Embryonic facial prominence (tissue), 1 donor: ENCODE measurements around the gene GOLGA2.
A peak's percentile ranks its signal among the peaks of the same experiment; 100 is the strongest.

Experiments used
- DNase-seq: peaks from one replicate; pipeline ENCODE4 v3.0.0-alpha.2; 2016; ENCODE audit errors: extremely low spot score

GOLGA2 gene

GRCh38 chr9:128257907-128258306 is 17.9 kb downstream of the GOLGA2 start:
- no peak for DNase-seq

DNA sequence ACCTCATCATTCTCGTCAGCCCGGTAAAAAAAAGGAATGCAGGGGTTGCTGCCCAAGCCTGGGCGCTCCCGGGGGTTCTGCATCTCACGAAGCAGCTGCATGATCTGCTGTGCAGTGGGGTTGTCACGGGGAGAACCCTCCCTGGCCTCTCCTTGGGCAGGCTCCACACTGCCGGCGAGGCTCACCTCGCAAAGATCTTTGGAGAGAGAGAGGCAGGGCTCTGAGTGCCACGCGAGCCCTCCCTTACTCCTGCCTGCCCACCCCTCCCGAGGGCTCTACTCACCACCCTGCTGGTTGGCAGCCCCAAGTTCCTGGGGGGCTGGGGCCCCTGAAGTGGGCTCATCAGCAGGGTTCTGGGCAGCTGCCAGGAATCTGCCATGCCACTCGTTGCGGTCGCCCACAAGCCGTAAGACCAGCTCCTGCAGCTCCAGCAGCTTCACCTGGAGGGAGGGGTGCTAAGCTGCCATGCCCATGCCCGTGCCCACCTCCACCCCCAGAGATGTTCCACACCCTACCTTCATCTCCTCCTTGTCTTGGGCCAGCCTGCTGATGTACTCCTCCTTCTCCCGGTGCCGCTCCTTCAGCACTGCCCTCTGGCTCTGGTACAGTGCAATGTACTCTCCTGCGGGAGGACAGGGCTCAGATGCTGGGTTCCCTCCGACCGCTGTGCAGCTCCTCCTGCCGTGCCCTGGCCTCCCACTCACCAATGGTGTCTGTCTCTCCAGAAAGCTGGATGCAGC is 18.6 kb downstream of the GOLGA2 start:
- no peak for DNase-seq

DNA sequence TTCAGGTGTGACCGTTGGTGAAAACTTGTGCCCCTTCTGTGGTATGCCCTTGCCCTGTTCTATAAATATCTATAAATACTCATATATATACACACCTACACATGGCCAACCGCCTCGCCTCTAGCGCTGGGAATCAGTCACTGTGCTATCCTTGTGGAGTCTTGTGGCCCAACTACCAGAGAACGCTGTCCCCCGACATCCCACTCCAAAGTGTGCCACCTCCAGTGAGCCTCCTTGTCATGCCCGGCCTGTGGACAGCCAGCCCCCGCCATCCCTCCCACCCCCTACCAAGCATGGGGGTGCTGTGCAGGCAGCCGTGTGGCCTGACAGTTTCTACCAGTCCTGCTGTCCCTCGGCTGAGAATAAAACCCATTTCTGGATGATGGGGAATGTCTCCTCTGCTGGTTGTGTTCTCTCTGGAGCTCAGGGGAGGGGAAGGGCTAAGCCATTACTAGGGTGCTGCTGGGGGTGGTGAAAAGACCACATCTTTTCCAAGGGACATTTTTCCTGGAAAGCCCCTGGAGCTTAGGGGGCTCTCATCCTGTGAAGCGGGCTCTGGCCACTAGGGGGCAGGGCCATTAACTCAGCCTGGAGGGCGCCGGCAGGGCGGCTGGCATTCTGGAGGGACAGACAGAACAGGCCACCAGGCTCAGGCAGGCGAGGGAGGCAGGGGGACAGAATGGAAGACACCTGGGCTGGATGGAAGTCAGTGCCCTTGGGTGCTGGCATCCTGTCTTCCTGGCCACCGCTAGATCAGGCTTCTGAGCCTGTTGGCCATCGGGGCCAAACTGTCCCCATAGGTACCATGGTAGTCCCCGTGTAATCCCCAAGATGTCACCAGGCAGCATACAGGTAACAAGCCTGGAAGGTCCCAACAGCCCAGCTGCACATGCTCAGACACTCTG is 20.7 kb downstream of the GOLGA2 start:
- DNase-seq, result no peak

DNA sequence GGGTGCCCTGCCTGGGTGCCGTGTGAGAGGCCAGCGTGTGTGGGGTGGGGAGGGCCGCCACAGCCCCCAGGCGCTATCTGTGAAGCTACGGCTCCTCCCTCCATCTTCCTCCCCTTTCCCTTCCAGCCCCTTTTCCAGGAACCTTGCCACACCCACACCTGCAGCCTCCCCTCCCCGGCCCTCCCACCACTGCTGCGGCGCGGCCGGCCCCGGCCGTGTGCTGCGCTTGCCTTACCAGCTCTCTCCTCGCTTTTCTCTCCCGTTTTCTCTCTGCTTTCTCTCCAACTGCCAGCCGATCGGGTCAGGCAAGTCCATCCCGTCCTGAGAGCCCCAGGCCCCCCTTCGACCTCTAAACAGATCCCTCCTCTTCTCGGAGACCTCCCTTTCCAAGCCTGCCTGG is 21.4 kb downstream of the GOLGA2 start:
- DNase-seq, result no peak

DNA sequence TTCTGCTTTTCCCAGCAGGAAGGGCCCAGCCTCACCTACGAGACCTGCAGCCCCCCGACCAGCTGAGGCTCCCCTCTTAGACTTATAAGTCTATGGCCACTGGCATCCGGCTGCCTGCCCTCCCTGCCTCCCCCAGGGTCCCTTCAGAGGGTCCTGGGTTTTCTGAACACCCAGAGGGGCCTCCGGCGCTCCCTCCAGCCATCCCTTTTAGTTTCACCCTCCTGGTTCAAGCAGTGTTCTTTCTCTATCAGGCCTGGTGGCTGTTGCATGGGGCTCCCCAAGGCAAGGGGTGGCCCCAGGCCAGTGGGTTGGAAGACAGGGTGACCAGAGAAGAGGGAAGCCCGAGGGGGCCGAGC is 21.8 kb downstream of the GOLGA2 start:
- DNase-seq, result no peak

DNA sequence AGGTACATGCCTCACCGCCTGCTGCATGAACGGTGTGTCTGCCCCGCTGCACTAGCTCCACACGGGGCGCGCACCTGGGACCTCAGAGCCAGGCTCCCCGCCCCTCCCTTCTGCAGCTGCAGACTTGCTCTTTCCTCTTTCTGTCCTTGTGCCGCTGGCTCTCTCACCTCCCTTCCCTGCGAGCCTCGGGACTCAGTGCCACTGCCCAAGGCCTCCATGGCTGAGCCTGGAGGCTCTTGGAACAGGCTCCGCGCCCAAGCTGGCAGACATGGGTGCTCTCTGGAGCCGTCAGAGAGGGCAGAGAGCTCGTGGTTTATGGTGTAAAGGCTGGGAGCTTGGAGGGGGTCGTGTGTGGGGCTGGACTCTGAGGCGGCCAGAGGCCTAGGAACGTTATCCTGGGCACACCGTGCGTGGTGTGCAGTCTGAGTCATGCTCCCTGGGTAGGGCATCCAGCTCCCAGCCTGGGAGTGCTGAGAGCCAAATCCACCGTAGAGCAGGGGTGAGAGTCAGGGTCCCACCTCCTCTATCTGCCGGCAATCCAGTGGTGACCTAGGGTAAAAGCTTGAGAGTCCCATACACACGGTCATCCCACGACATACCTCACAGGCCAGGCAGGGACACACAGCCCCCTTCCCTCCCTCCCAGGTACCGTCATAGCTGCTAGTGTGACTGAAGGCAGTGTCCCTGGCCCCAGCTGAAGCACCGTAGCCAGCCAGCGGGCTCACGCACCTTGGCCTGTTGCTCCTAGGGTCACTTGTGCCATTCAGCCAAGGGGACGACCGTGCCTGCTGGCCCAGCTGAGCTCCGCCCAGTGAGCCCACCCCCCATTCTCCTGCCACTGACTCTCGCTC is 22.4 kb downstream of the GOLGA2 start:
- DNase-seq, result no peak

GRCh38 chr9:128252317-128253139 is 23.3 kb downstream of the GOLGA2 start:
- DNase-seq, result no peak

DNA sequence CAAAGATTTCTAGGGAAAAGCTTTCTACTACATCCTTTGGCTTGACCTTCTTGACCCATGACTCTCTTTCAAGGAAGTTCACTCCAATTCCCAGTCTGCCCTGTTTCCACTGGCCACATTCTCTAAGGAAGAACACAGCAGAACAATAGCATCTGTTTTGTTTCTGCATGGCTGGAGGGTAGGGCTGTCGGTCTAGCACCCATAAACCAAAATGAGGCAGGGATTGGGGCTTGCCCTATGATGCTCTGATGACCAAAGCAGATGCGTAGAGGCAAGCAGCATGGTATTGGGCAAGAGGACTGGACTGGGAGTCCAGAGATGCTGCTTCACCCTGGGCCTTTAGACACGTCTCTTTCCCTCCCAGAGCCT is 24.1 kb downstream of the GOLGA2 start:
- no peak for DNase-seq

DNA sequence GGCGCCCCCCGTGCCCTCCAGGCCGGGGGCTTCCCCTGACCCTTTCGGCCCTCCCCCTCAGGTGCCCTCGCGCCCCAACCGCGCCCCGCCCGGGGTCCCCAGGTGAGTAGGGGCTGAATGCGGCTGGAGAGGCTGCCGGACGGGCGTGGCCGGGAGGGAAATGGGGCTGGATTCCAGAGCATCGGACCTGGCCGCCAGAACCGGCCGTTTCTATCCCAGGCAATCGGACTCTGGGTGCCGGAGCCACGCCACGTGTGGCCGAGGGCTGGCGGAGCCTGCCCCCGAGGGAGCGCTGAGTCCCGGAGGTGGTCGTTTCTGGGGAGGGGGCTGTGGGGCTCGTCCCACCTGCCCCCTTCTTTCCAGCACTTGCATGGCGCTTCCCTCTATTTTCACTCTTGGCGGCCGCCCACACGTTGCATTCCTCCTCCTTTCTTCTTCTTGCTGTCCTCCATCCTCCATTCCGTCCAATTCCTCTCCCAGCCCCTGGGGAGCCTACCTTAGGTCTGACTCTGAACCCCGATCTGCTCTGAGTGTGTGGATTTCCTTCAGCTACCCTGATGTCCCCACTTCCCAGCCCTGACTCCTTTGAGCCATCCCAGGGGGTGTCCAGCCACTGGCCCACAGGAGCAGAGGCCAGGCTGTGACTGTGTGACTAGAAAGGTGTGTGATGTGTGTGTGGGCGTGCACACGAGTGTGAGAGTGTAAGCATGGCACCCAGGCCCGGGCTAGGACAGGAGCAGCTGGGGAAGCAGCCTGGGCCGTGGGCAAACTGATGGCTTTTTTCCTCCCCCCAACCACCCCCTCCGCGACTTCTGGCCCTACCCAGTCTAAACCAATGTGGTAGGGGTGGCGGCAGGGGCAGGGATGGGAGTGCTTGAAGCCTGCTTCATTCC is 24.7 kb downstream of the GOLGA2 start:
- no peak for DNase-seq

DNA sequence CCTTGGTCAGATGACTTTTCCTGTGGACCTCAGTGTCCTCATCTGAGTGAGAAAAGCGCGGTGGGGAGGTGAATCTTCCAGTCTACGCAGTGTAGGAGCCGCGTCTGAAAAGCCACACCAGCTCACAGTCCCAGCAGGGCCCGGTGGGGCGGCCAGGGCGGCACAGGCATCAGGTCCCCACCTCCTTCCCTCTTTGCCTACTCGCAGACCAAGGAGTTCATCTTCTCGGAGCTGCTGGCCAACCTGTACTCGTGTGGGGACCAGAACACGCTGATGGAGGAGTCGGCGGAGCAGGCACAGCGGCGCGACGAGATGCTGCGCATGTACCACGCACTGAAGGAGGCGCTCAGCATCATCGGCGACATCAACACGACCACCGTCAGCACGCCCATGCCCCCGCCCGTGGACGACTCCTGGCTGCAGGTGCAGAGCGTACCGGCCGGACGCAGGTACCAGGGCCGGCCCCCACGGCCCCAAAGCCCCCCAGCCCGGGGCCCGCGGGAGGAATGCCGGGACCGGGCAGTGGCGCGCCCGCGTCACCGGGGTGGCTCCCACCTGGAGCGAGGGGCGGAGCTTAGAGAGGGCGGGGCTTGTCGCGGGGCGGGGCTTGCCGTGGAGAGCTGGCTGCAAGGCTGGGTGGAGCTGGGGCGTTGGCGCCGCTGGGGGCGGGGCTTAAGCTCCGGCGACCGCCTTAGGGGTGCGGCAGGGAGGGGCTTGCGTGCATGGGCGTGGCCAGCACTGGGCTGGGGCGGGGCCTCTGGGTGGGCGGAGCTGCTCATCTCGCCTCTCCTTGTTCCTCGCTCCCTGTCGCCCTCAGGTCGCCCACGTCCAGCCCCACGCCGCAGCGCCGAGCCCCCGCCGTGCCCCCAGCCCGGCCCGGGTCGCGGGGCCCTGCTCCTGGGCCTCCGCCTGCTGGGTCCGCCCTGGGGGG is 25.6 kb downstream of the GOLGA2 start:
- peak; percentile 31 for DNase-seq

- no peak for DNase-seq
These were observed 26.3 kb downstream of the GOLGA2 start for GRCh38 chr9:128249558-128249907.

DNA sequence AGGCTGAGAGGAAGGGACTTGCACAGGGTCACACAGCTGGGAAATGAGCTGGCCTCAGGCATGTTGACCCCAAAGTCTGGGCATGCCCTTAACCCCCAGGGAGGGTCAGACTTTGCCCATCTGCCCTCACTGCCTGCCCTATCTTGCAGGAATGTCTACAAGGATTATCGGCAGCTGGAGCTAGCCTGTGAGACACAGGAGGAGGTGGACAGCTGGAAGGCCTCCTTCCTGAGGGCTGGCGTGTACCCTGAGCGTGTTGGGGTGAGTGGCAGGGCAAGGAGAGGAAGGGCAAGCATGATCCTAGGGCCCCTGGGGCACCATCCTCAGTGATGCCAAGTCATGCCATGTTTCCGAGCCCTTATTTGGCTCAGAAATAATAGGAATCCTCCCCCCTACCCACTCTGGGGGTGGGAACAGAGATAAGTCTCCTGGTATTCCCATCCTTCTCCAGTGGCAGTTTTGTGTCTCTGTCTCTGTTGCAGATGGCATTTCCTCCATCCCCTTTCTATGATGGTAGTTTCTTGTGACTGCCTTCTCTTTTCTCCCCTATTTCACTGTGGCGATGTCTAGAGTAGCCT is 28.5 kb downstream of the GOLGA2 start:
- DNase-seq, result no peak

GRCh38 chr9:128246471-128246870 is 29.3 kb downstream of the GOLGA2 start:
- DNase-seq, result no peak

- DNase-seq, result peak; percentile 77
These were observed 30.2 kb downstream of the GOLGA2 start for GRCh38 chr9:128245421-128246151.

DNA sequence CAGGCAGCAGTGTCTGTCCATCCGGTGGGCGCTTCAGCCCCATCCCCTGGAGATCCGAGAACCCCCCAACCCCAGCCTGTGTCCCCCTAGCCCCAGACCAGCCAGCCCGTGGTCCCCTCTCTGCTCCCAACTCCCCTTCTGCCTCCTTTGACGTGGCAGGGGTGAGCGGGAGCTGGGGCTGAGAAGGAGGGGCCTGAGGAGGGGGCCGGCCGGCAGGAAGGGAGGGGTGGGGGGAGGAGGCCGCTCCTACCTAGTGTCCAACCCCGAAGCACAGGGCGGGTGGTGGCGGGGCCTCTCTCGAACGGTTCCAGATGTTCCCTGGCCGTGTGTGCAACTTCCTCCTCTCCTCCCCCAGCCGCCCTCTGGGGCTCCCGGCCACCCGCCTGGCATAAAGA is 31.0 kb downstream of the GOLGA2 start:
- DNase-seq, result peak; percentile 95

DNA sequence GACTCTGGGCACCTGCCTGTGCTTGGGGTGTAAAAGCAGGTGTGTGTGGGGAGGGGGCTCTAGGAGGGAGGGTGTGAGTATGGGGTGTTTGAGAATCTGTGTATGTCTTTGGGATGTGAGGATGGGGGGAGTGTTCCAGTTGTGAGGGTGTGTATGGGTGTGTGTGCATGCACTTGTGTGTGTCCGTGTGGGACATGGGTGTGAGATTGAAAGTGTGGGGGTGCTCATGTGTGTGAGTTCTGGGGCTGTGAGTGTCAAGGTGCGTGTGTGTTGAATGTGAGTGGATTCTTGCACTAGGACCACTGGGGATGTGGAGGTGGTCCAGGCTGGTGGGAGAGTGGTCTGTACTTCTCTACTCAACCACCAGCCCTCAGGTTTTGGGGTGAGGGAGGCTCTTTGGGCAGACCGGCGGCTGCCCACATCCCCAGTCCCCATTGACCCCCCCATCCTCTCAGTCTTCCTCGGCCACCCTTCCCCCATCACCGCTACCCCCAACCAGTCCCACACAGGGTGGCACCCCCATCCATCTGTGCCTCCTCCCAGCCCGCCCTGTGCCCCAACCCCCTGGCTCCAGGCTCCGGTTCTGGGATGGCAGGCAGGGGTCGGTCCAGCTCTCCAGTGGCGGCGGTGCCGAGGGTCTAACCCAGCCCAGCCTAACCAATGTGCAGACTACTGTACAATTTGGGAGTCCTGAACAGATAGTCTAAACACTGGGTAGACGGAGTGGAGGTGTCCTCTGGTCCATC is 31.5 kb downstream of the GOLGA2 start:
- DNase-seq, result no peak

- DNase-seq, result peak; percentile 83
These were observed 32.4 kb downstream of the GOLGA2 start for GRCh38 chr9:128243215-128244018.
